ENCODE data around the gene MAP3K14. TPM values are rescaled to one million over a fixed set of nuclear protein-coding genes. Genes with fewer than 3 reads are reported as not detected.

MAP3K14 gene
- total RNA-seq, 1 donor from 2014 or later, result 9.8 TPM

GRCh38 chr17:45227101-45227925 is 89.5 kb downstream of the MAP3K14 start:
- Mint-ChIP-seq H3K27me3 (ENCODE audit: low read depth) (peaks cover 37% of the 10 kb centered on the region), H3K4me3 (no peak overlapping the region), H3K9me3 (no peaks in the 10 kb centered on the region), H3K36me3 (no peaks in the 10 kb centered on the region), H3K27ac (no peak overlapping the region), H3K4me1 (peaks cover 10% of the 10 kb centered on the region)
- TF ChIP-seq CTCF (IDR thresholded peaks at IDR 0.05; ENCODE audit: unreplicated experiment), result no peak
- DNase-seq (ENCODE audit: low spot score in 2 of 2, unreplicated experiment in 2 of 2), result no peak

DNA sequence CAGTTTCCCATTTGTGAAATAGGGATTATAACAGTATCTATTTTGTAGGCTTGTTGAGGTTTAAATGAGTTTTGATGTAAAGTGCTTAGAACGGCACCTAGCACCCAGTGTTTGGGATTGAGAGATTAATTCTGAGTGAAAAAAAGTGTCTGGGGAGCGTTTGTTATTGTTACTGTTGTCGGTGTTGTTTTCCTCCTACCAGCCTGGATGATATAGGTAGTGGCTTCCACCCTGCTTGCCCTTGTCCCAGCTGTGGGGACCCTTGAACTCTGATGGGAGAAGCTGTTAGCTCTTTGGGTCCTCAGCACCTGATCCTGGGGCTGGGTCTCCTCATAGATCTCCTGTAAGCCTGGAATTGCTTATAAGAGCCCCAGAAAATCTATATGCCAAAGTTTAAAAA is 90.2 kb downstream of the MAP3K14 start:
- no peaks in the 10 kb centered on the region for H3K9me3 Mint-ChIP-seq
- H3K27ac Mint-ChIP-seq, result no peak overlapping the region
- H3K36me3 Mint-ChIP-seq, result no peaks in the 10 kb centered on the region
- peaks cover 38% of the 10 kb centered on the region for H3K27me3 Mint-ChIP-seq (ENCODE audit: low read depth)
- no peak for TF ChIP-seq CTCF (IDR thresholded peaks at IDR 0.05; ENCODE audit: unreplicated experiment)
- no peak for DNase-seq (ENCODE audit: low spot score in 2 of 2, unreplicated experiment in 2 of 2)
- no peak overlapping the region for H3K4me3 Mint-ChIP-seq
- peaks cover 10% of the 10 kb centered on the region for H3K4me1 Mint-ChIP-seq

GRCh38 chr17:45225964-45226530 is 90.8 kb downstream of the MAP3K14 start:
- DNase-seq (ENCODE audit: low spot score in 2 of 2, unreplicated experiment in 2 of 2), result no peak
- Mint-ChIP-seq H3K9me3 (no peaks in the 10 kb centered on the region), H3K27ac (no peak overlapping the region), H3K4me1 (peaks cover 10% of the 10 kb centered on the region), H3K27me3 (ENCODE audit: low read depth) (peaks cover 41% of the 10 kb centered on the region), H3K36me3 (no peaks in the 10 kb centered on the region), H3K4me3 (no peak overlapping the region)
- no peak for TF ChIP-seq CTCF (IDR thresholded peaks at IDR 0.05; ENCODE audit: unreplicated experiment)

DNA sequence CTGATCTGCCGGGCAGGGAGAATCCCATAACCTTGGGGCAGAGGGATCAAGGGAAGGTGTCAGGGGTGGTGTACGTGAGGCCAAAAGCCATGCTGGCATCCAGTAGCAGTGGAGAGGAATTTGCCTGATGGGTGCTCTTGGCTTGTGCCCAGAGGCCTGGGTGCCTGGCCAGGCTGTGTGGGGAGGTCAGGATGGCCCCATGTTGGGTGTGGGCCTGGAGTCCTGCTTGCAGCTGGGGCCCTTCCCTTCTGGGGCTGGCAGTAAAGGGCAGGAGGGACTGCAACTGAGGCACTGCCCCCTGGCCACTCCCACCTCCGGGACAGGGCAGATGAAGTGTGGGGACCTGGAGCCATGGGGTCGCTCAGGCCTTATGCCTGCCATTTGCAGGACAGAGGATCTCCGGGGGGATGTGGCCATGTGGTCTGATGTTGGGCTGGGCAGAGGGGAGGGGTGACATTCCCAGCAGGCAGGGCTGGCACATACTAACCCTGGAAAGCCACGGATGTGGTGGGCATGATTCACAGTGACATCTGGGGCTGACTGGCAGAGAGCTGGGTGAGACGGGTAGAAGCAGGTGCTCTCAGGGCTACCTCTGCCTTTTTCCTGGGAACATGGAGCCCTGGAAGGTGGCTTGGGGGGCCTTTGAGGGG is 91.6 kb downstream of the MAP3K14 start:
- TF ChIP-seq CTCF (IDR thresholded peaks at IDR 0.05; ENCODE audit: unreplicated experiment), result no peak
- H3K27ac Mint-ChIP-seq, result no peak overlapping the region
- H3K27me3 Mint-ChIP-seq (ENCODE audit: low read depth), result peaks cover 50% of the 10 kb centered on the region
- H3K4me1 Mint-ChIP-seq, result peaks cover 10% of the 10 kb centered on the region
- no peak for DNase-seq (ENCODE audit: low spot score in 2 of 2, unreplicated experiment in 2 of 2)
- H3K36me3 Mint-ChIP-seq, result no peaks in the 10 kb centered on the region
- H3K9me3 Mint-ChIP-seq, result no peaks in the 10 kb centered on the region
- no peak overlapping the region for H3K4me3 Mint-ChIP-seq

GRCh38 chr17:45224671-45225050 is 92.2 kb downstream of the MAP3K14 start:
- peaks cover 55% of the 10 kb centered on the region for H3K27me3 Mint-ChIP-seq (ENCODE audit: low read depth)

More at GRCh38 chr17:45224671-45225050, 92.2 kb downstream of the MAP3K14 start:
- DNase-seq (ENCODE audit: low spot score in 2 of 2, unreplicated experiment in 2 of 2), result no peak
- no peaks in the 10 kb centered on the region for H3K36me3 Mint-ChIP-seq
- no peaks in the 10 kb centered on the region for H3K9me3 Mint-ChIP-seq
- no peak overlapping the region for H3K27ac Mint-ChIP-seq
- TF ChIP-seq CTCF (IDR thresholded peaks at IDR 0.05; ENCODE audit: unreplicated experiment), result no peak
- peaks cover 10% of the 10 kb centered on the region for H3K4me1 Mint-ChIP-seq
- no peak overlapping the region for H3K4me3 Mint-ChIP-seq
